Measurements from ENCODE around the gene METTL25B.

- no peak for TF ChIP-seq CTCF (IDR thresholded peaks at IDR 0.05; ENCODE audit: low read depth, low read length, poor library complexity, severe bottlenecking)
- TF ChIP-seq EZH2phosphoT487 (IDR thresholded peaks at IDR 0.05; ENCODE audit: borderline replicate concordance, low read length) = no peak
Observed at GRCh38 chr1:156738916-156739315, 10.6 kb downstream of the METTL25B start.
